KOPT-K1 (cell line): ENCODE data around the gene FRMD1.

Experiments
- H3K27ac ChIP-seq: fragments of 200-600 bp; sonication (generic); 2 replicates; pipeline ENCODE4 v1.5.1; 2016; ENCODE audit warnings: antibody characterized with exemption, mild to moderate bottlenecking, low read depth, low read length; ENCODE audit not compliant: poor library complexity, severe bottlenecking
- H3K36me3 ChIP-seq: fragments of 200-600 bp; sonication (generic); 2 replicates; pipeline ENCODE4 v1.5.1; 2017; ENCODE audit warnings: antibody characterized with exemption, mild to moderate bottlenecking, low read length, moderate library complexity; ENCODE audit not compliant: insufficient read depth
- H3K9me3 ChIP-seq: fragments of 200-600 bp; sonication (generic); 2 replicates; pipeline ENCODE4 v1.5.1; 2017; ENCODE audit warnings: antibody characterized with exemption, low read length, mild to moderate bottlenecking; ENCODE audit not compliant: insufficient read depth, poor library complexity, severe bottlenecking

FRMD1 gene

GRCh38 chr6:168041928-168042327 is 37.1 kb downstream of the FRMD1 start:
- H3K36me3 ChIP-seq = no peaks in the 10 kb centered on the region
- no peak overlapping the region for H3K27ac ChIP-seq
- H3K9me3 ChIP-seq = peaks cover 14% of the 10 kb centered on the region

DNA sequence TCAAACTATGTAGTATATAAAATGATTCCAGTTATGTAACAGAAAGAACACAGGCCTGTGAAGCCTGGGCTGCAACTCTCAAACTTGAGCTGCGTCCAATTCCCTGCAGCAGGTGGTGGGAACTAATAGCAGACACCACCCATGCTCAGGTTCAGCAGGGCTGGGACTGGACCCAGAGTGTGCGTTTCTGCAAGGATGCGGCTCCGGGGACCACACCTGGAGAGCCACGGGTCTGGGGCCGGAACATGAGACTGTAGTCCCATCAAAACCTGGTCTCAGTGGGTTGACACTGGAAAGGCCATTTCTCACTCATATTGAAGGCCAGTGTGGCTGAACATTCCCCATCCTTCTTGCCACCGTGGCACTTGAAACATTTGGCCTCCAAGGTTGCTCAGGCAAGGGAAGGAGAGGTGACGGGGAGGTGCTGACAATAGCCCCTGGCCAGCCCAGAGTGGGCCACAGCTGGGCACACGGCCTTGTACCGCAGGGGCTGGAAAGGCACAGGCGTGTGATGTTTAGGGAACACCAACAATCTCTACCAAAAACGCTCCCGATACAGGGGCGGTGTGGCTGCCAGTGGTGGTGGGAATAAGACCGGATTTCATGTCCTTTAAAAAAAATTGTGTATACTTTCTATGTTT is 38.0 kb downstream of the FRMD1 start:
- no peak overlapping the region for H3K27ac ChIP-seq
- peaks cover 14% of the 10 kb centered on the region for H3K9me3 ChIP-seq
- no peaks in the 10 kb centered on the region for H3K36me3 ChIP-seq

DNA sequence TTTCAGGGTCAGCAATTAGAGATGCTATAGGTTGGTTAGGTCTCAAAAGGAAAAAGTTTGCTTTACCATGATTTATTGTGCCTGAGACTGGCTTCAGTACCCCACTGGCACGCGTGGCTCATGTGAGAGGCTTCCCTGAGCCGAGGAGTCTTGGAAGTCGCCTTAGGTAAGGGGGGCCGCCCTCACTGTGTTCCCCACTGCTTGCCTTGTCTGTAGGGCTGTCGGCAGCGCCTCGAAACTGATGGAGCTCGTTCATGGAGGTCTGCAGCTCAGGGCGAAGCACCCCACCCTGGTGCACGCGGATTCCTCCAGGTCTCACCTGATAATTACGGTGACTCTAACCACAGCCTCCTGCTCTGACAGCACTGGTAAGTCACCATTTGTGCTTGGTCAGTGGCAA is 39.2 kb downstream of the FRMD1 start:
- Histone ChIP-seq H3K36me3 (no peaks in the 10 kb centered on the region), H3K9me3 (peaks cover 14% of the 10 kb centered on the region), H3K27ac (no peak overlapping the region)

GRCh38 chr6:168039301-168039700 is 39.7 kb downstream of the FRMD1 start:
- Histone ChIP-seq H3K27ac (no peak overlapping the region), H3K36me3 (no peaks in the 10 kb centered on the region), H3K9me3 (peaks cover 13% of the 10 kb centered on the region)

DNA sequence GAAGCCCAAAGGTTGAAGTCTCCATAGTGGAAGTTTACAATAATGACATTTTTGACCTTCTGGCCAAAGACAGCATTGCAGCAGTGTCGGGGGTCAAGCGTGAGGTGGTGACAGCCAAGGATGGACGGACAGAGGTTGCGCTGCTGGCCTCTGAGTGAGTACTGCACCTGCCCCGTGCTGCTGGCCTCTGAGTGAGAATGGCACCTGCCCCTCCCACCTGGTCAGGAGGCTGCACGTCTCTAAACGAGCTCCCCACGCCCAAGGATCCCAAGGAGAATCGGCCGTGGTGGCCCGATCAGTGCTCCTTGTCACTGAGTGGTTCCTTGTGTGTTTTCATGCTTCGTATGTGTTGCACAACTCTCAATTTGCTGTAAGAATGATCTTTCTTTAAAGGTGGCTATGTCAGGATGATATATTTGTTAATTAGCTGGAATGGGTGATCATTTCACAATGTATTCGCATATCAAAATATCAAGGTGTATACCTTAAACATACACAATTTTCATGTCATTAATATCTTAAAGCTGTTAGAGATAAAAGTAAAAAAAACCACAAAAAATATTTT is 40.4 kb downstream of the FRMD1 start:
- no peak overlapping the region for H3K27ac ChIP-seq
- H3K36me3 ChIP-seq = no peaks in the 10 kb centered on the region
- peaks cover 6% of the 10 kb centered on the region for H3K9me3 ChIP-seq

DNA sequence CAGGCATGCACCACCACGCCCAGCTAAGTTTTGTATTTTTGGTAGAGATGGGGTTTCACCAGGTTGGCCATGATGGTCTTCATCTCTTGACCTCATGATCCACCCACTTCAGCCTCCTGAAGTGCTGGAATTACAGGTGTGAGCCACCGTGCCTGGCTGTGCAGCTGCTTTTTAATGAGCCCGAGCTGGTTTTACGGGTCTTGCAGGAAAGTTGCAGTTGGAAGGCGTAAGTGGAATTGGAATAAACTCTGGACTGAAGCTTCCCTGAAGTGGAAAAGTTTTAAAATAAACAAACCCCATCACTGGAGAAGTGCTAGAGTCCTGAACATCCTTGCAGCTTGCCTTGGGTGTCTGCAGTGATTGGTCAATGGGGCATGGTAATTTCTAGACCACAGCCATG is 41.2 kb downstream of the FRMD1 start:
- Histone ChIP-seq H3K36me3 (no peaks in the 10 kb centered on the region), H3K27ac (no peak overlapping the region)

DNA sequence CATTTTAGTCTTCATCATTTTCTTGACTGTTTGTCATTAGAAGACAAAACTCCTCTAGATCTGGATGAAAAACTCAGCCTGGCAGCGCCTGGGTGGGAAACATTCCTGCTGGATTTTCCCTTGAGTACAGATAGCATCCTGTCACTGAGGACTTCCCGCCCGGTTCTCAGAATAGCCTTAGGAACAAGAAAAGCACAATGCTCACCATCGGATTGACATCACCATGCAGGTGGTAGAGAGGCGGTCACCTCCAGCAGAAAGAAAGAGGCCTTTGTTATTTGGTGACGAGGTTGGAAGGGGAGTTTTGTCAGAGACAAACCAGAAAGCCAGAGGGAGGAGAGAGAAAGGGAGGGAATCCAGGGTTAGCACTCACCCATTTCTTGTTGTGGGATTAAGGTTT is 41.8 kb downstream of the FRMD1 start:
- no peak overlapping the region for H3K27ac ChIP-seq

More for the DNA sequence above, 41.2 kb downstream of the FRMD1 start:
- no peaks in the 10 kb centered on the region for H3K9me3 ChIP-seq

DNA sequence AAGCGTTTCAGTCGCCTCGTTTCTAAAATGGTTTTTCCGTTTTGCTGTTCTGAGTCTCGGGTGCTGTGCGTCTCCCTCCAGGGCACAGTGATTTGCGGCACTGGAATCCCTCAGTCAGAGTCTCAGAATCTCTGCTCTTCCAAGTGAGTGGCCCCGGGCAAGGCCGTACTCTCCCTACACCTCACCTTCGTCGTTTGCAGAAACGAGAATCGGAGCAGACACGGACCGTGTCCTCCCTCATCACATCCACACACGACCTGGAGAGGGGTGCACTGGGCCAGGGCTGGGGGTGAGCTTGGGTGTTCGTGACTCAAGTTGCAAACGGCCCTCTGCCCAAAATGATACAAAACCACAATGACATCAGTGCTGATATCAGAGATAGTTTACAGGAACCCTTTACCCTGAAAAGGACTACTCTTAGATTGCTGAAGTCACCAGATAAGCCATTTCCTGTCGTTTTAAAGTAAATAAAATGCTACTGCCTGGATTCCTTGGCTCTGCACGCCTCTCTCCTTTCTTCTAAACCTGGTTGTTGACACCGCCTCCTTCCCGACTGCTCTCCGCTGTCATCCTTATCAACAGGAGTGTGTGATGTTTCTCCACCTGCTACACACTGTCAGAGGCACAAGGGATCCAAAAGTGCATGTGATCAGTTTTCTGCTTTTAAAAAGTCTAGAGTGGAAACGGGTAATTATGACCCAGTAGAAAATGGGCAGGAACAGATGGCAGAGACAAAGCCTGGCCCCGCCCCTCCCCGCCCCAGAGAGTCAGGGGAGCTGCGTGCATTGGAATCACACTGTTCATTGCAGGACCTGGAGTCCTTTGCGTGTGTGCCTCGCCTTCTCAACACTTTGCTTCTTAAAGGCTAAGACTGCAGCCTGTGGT is 43.1 kb downstream of the FRMD1 start:
- H3K27ac ChIP-seq = no peak overlapping the region
- no peaks in the 10 kb centered on the region for H3K9me3 ChIP-seq
- no peaks in the 10 kb centered on the region for H3K36me3 ChIP-seq

More for the DNA sequence above, 41.8 kb downstream of the FRMD1 start:
- H3K36me3 ChIP-seq = no peaks in the 10 kb centered on the region
- no peaks in the 10 kb centered on the region for H3K9me3 ChIP-seq

DNA sequence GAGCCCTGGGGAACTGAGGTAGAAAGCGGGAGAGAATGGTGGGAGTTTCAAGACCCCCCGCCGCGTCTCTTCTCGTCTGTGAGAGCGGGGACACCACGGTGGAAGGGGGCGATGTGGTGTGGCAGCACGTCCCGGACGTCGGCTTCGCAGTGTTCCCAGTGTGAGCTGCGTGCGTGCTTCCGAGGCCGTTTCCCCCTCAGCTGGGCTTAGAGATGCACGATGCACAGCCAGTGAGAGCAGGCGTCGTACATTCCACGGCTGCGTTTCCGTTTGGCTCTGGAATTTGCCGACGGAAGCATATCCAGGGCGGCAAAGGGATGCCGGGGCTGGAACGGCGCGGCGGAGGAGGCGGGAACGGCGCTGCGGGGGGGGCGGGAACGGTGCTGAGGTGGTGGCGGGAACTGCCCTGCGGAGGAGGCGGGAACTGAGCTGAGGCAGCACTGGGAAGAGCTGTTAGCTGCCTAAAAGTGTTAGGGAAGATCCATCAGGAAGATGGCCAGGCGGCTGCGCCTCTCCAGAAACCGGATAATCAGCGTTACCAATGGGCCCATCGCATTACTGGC is 43.8 kb downstream of the FRMD1 start:
- no peak overlapping the region for H3K27ac ChIP-seq
- no peaks in the 10 kb centered on the region for H3K9me3 ChIP-seq
- H3K36me3 ChIP-seq = no peaks in the 10 kb centered on the region

- H3K27ac ChIP-seq = no peak overlapping the region
- no peaks in the 10 kb centered on the region for H3K9me3 ChIP-seq
Measured at GRCh38 chr6:168034537-168034936, 44.5 kb downstream of the FRMD1 start.

DNA sequence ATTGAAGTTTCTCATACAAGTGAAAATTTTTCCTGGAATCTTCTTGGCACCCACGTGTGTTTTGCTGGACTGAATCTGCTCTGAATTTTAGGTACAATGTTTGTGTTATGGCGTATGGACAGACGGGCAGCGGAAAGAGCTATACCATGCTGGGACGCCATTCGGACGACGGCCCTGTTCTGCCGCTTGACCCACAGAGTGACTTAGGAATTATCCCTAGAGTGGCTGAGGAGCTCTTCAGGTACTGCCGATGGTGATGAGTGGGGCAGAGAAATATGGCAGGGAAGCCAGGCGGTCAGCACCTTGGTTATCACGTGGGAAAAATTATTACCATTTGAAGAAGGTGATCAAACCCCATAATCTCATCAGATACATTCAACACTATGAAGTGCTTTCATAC is 45.2 kb downstream of the FRMD1 start:
- Histone ChIP-seq H3K36me3 (no peaks in the 10 kb centered on the region), H3K9me3 (no peaks in the 10 kb centered on the region), H3K27ac (no peak overlapping the region)

More at GRCh38 chr6:168034537-168034936, 44.5 kb downstream of the FRMD1 start:
- H3K36me3 ChIP-seq = no peaks in the 10 kb centered on the region

DNA sequence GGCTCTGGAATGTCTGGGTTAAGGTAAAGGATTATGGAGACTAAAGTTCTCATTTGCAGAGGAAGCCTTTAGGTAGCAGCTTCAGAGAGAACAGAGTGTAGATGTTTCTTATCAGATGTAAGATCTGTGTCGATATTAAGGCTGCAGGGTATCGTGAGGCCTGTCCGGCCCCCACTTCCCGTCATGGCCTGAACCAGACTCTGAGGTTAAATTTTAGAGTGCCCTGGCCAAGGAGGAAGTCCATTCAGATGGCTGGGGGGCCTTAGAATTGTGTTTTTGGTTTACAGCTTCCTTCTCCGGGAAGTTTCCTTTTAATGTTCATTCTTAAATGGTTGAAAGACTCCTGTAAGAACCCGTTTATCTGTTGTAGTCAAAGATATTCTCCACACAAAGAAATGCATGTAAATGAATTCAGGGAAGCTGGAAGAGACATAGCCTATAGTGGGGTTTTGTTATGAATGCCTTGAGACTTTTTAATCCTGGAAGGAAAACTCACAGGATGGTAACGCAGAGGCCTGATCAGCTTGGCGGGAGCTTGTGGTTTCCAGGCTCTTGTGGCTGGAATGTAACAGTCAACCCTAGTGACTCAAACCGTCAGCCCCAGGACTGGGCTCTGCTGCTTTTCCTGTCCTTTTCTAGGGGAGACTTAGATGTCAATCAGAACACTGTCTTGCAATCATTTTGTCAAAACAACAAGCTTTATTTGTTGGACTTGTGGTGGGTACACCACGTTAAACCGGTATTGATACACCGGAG is 46.8 kb downstream of the FRMD1 start:
- Histone ChIP-seq H3K9me3 (no peaks in the 10 kb centered on the region), H3K36me3 (no peaks in the 10 kb centered on the region), H3K27ac (no peak overlapping the region)

DNA sequence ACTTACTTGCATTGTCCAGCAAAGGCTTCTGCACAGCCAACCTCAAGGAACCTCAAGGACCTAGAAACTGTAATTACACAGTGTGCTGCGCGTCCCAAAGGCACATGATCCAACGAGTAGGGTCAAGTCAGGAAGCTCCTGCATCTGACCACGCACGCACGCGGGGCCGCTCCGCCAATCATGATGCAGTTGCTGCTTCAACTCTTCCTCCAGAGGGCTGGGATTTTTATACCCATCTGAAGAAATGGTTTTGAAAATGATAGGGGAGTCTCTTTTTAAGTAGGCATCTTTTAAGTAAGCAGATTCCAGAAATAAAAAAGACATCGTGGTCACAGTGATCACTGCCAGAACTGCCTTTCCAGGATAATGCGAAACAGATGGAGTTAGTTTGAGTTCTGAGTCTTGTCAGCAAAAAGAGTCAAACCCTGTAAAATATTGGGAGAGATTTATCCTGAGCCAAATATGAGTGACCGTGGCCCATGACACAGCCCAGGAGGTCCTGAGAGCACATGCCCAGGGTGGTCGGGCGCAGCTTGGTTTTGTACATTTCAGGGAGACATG is 47.5 kb downstream of the FRMD1 start:
- Histone ChIP-seq H3K27ac (no peak overlapping the region), H3K9me3 (no peaks in the 10 kb centered on the region), H3K36me3 (no peaks in the 10 kb centered on the region)

DNA sequence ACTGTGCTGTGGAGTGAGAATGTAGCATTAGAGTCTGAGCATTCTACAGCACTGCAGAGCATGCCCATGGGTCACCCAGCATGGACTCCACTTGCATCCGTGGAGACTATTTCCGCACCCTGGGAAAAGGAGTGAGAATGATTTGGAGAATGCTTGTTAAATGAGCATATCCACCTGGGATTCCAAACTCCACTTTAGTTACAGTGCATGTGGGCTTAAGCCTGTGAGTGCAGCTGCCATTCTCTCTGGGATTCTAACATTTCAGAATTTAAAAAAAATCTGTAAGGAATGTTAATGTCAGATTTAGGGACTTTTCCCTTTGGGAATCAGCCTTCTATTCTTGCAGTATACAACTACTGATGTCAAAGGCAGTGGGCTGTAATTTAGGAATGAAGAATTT is 48.1 kb downstream of the FRMD1 start:
- no peaks in the 10 kb centered on the region for H3K36me3 ChIP-seq
- no peak overlapping the region for H3K27ac ChIP-seq
- peaks cover 2% of the 10 kb centered on the region for H3K9me3 ChIP-seq
